HEK293 (cell line): ENCODE data around the gene OPCML.

Source experiments
- CTCF ChIA-PET: fragments of 350-600 bp; formaldehyde crosslinking; extraction: SDS; loops from one replicate; lab custom pipeline; 2021; ENCODE audit warnings: antibody characterized with exemption; lab: Yijun Ruan, JAX
- POLR2A ChIA-PET: fragments of 300-600 bp; formaldehyde crosslinking; extraction: SDS; loops from one replicate; lab custom pipeline; 2020; ENCODE audit warnings: antibody characterized with exemption, inconsistent platforms; lab: Yijun Ruan, JAX
- H3K27ac ChIP-seq: fragments of 200-500 bp; sonication (Bioruptor generic); 2 replicates; pipeline ENCODE4 v1.5.1; 2014; ENCODE audit warnings: low read depth, low read length, control low read depth, inconsistent platforms; ENCODE audit errors: extremely low read depth
- H3K36me3 ChIP-seq, 2 experiments: fragments of 200-500 bp in 1 of 2; sonication (Bioruptor generic) in 1 of 2; 1 replicate in 1 of 2; 2 replicates in 1 of 2; pipeline ENCODE4 v1.5.1; 2014 to 2017; ENCODE audit warnings: inconsistent platforms in 2 of 2, low read length in 2 of 2; ENCODE audit not compliant: control insufficient read depth in 2 of 2, insufficient read depth in 1 of 2
- H3K4me1 ChIP-seq: fragments of 200-500 bp; sonication (Bioruptor generic); 2 replicates; pipeline ENCODE4 v1.5.1; 2014; ENCODE audit warnings: mild to moderate bottlenecking, low read length, inconsistent platforms; ENCODE audit not compliant: control insufficient read depth, insufficient read depth
- H3K4me3 ChIP-seq: 2 replicates; pipeline ENCODE4 v1.5.1; 2011; ENCODE audit warnings: low read depth, mild to moderate bottlenecking, control low read depth, low read length, moderate library complexity
- H3K9me3 ChIP-seq: fragments of 200-500 bp; sonication (Bioruptor generic); 2 replicates; pipeline ENCODE4 v1.5.1; 2014; ENCODE audit warnings: low read depth, low read length, inconsistent platforms; ENCODE audit not compliant: control insufficient read depth, insufficient read depth
- FEZF1 ChIP-seq: fragments of 450-650 bp; formaldehyde crosslinking; IDR thresholded peaks from 2 replicates; pipeline ENCODE4 v1.5.1; 2016; ENCODE audit warnings: missing biosample characterization, missing genetic modification characterization
- IKZF3 ChIP-seq: fragments of 450-650 bp; IDR thresholded peaks from 2 replicates; pipeline ENCODE4 v1.5.0; 2018; ENCODE audit warnings: missing biosample characterization, mild to moderate bottlenecking, missing genetic modification characterization, moderate library complexity
- KLF7 ChIP-seq: fragments of 450-650 bp; formaldehyde crosslinking; IDR thresholded peaks from 2 replicates; pipeline ENCODE4 v1.5.1; 2016; ENCODE audit warnings: missing biosample characterization, missing genetic modification characterization, borderline replicate concordance
- KLF8 ChIP-seq: fragments of 450-650 bp; formaldehyde crosslinking; IDR thresholded peaks from 2 replicates; pipeline ENCODE4 v1.5.1; 2016; ENCODE audit warnings: missing biosample characterization, missing genetic modification characterization
- PRDM4 ChIP-seq: fragments of 450-650 bp; formaldehyde crosslinking; IDR thresholded peaks from 2 replicates; pipeline ENCODE4 v1.5.1; 2017; ENCODE audit warnings: missing biosample characterization, missing genetic modification characterization
- SCRT2 ChIP-seq: fragments of 450-650 bp; formaldehyde crosslinking; IDR thresholded peaks from 2 replicates; pipeline ENCODE4 v1.5.1; 2016; ENCODE audit warnings: missing biosample characterization, missing genetic modification characterization
- SP7 ChIP-seq: fragments of 450-650 bp; formaldehyde crosslinking; IDR thresholded peaks from 2 replicates; pipeline ENCODE4 v1.5.1; 2016; ENCODE audit warnings: missing biosample characterization, missing genetic modification characterization
- ZBTB1 ChIP-seq: fragments of 450-650 bp; formaldehyde crosslinking; IDR thresholded peaks from 2 replicates; pipeline ENCODE4 v1.5.1; 2016; ENCODE audit warnings: missing biosample characterization, missing genetic modification characterization
- ZBTB44 ChIP-seq: fragments of 450-650 bp; IDR thresholded peaks from 2 replicates; pipeline ENCODE4 v1.5.1; 2018; ENCODE audit warnings: missing biosample characterization, mild to moderate bottlenecking, missing genetic modification characterization
- ZBTB8A ChIP-seq: fragments of 450-650 bp; formaldehyde crosslinking; IDR thresholded peaks from 2 replicates; pipeline ENCODE4 v1.5.1; 2016; ENCODE audit warnings: missing biosample characterization, missing genetic modification characterization
- ZNF155 ChIP-seq: fragments of 450-650 bp; formaldehyde crosslinking; IDR thresholded peaks from 2 replicates; pipeline ENCODE4 v1.5.1; 2016; ENCODE audit warnings: missing biosample characterization, missing genetic modification characterization
- ZNF16 ChIP-seq: fragments of 450-650 bp; formaldehyde crosslinking; IDR thresholded peaks from 2 replicates; pipeline ENCODE4 v1.5.1; 2016; ENCODE audit warnings: low read depth, missing biosample characterization, missing genetic modification characterization
- ZNF221 ChIP-seq: fragments of 450-650 bp; formaldehyde crosslinking; IDR thresholded peaks from 2 replicates; pipeline ENCODE4 v1.5.1; 2017; ENCODE audit warnings: missing biosample characterization, missing genetic modification characterization, borderline replicate concordance
- ZNF266 ChIP-seq: fragments of 450-650 bp; formaldehyde crosslinking; IDR thresholded peaks from 2 replicates; pipeline ENCODE4 v1.5.1; 2016; ENCODE audit warnings: missing biosample characterization, missing genetic modification characterization, low read depth
- ZNF324 ChIP-seq: fragments of 450-650 bp; formaldehyde crosslinking; IDR thresholded peaks from 2 replicates; pipeline ENCODE4 v1.5.1; 2016; ENCODE audit warnings: missing biosample characterization, missing genetic modification characterization
- ZNF362 ChIP-seq: fragments of 450-650 bp; formaldehyde crosslinking; IDR thresholded peaks from 2 replicates; pipeline ENCODE4 v1.5.1; 2016; ENCODE audit warnings: missing biosample characterization, missing genetic modification characterization
- ZNF473 ChIP-seq: fragments of 450-650 bp; formaldehyde crosslinking; IDR thresholded peaks from 2 replicates; pipeline ENCODE4 v1.5.1; 2017; ENCODE audit warnings: missing biosample characterization, missing genetic modification characterization
- ZNF501 ChIP-seq: fragments of 450-650 bp; formaldehyde crosslinking; IDR thresholded peaks from 2 replicates; pipeline ENCODE4 v1.5.1; 2016; ENCODE audit warnings: missing biosample characterization, missing genetic modification characterization
- ZNF514 ChIP-seq: fragments of 450-650 bp; formaldehyde crosslinking; IDR thresholded peaks from 2 replicates; pipeline ENCODE4 v1.5.1; 2016; ENCODE audit warnings: missing biosample characterization, missing genetic modification characterization
- ZNF530 ChIP-seq: fragments of 450-650 bp; formaldehyde crosslinking; IDR thresholded peaks from 2 replicates; pipeline ENCODE4 v1.5.1; 2016; ENCODE audit warnings: low read depth, missing biosample characterization, missing genetic modification characterization
- ZNF544 ChIP-seq: fragments of 450-650 bp; formaldehyde crosslinking; IDR thresholded peaks from 2 replicates; pipeline ENCODE4 v1.5.0; 2017; ENCODE audit warnings: missing biosample characterization, missing genetic modification characterization
- ZNF571 ChIP-seq: fragments of 450-650 bp; formaldehyde crosslinking; IDR thresholded peaks from 2 replicates; pipeline ENCODE4 v1.5.0; 2017; ENCODE audit warnings: missing biosample characterization, missing genetic modification characterization
- ZNF580 ChIP-seq: fragments of 450-650 bp; formaldehyde crosslinking; IDR thresholded peaks from 2 replicates; pipeline ENCODE4 v1.5.1; 2016; ENCODE audit warnings: missing biosample characterization, missing genetic modification characterization
- ZNF596 ChIP-seq: fragments of 450-650 bp; IDR thresholded peaks from 2 replicates; pipeline ENCODE4 v1.5.0; 2018; ENCODE audit warnings: missing biosample characterization, mild to moderate bottlenecking, missing genetic modification characterization, moderate library complexity
- ZNF600 ChIP-seq: fragments of 450-650 bp; formaldehyde crosslinking; IDR thresholded peaks from 2 replicates; pipeline ENCODE4 v1.5.1; 2016; ENCODE audit warnings: missing biosample characterization, missing genetic modification characterization
- ZNF626 ChIP-seq: fragments of 450-650 bp; sonication (Bioruptor Pico); formaldehyde crosslinking; IDR thresholded peaks from 2 replicates; pipeline ENCODE4 v1.5.1; 2018; ENCODE audit warnings: missing biosample characterization, missing genetic modification characterization, inconsistent platforms
- ZNF660 ChIP-seq: fragments of 450-650 bp; IDR thresholded peaks from 2 replicates; pipeline ENCODE4 v1.5.1; 2018; ENCODE audit warnings: missing biosample characterization, mild to moderate bottlenecking, missing genetic modification characterization
- ZNF785 ChIP-seq: fragments of 450-650 bp; formaldehyde crosslinking; IDR thresholded peaks from 2 replicates; pipeline ENCODE4 v1.5.1; 2016; ENCODE audit warnings: missing biosample characterization, missing genetic modification characterization
- ZSCAN5A ChIP-seq: fragments of 450-650 bp; formaldehyde crosslinking; IDR thresholded peaks from 2 replicates; pipeline ENCODE4 v1.5.1; 2016; ENCODE audit warnings: missing biosample characterization, missing genetic modification characterization

The OPCML gene

GRCh38 chr11:133219543-133219942 is 312.8 kb downstream of the OPCML start:
- no peak for TF ChIP-seq ZNF785 (tag by site-specific recombination)
- no peak for TF ChIP-seq IKZF3
- no peak for TF ChIP-seq ZBTB1 (tag by site-specific recombination)
- no peak for TF ChIP-seq ZNF514 (tag by site-specific recombination)
- TF ChIP-seq ZNF501 (tag by site-specific recombination): no peak
- no peak for TF ChIP-seq SP7 (tag by site-specific recombination)
- no peak for TF ChIP-seq ZBTB8A (tag by site-specific recombination)
- TF ChIP-seq ZNF626: no peak
- TF ChIP-seq ZSCAN5A: no peak
- no peak for TF ChIP-seq ZNF155 (tag by site-specific recombination)
- no peak for TF ChIP-seq ZNF660 (tag by site-specific recombination)
- no peak for TF ChIP-seq ZNF362 (tag by site-specific recombination)
- TF ChIP-seq PRDM4 (tag by site-specific recombination): no peak
- no peak for TF ChIP-seq ZNF266
- no peak for TF ChIP-seq KLF8 (tag by site-specific recombination)
- TF ChIP-seq SCRT2 (tag by site-specific recombination): no peak
- POLR2A ChIA-PET: no interaction called here
- no peak overlapping the region for H3K4me3 ChIP-seq
- CTCF ChIA-PET: no interaction called here
- no peaks in the 10 kb centered on the region for H3K4me1 ChIP-seq
- no peak overlapping the region for H3K27ac ChIP-seq
- no peaks in the 10 kb centered on the region for H3K36me3 ChIP-seq
- H3K9me3 ChIP-seq: no peaks in the 10 kb centered on the region

- ChIA-PET POLR2A (no interaction called here), CTCF (interaction anchor here (0.6 to 0.9 kb wide), 2 partner anchors 121 to 614 kb away, joined by 3 read pairs; no protein-coding TSS in a partner anchor)
These were observed 315.5 kb downstream of the OPCML start for GRCh38 chr11:133216813-133217212.

More at GRCh38 chr11:133216813-133217212, 315.5 kb downstream of the OPCML start:
- no peaks in the 10 kb centered on the region for H3K36me3 ChIP-seq
- no peaks in the 10 kb centered on the region for H3K9me3 ChIP-seq
- no peak for TF ChIP-seq FEZF1 (tag by site-specific recombination)
- no peak for TF ChIP-seq ZNF324 (tag by site-specific recombination)
- no peak for TF ChIP-seq ZNF530 (tag by site-specific recombination)
- no peak for TF ChIP-seq ZNF600 (tag by site-specific recombination)
- no peak for TF ChIP-seq ZNF571 (tag by site-specific recombination)
- no peak for TF ChIP-seq ZBTB44 (tag by site-specific recombination)
- TF ChIP-seq ZNF473: no peak
- no peak for TF ChIP-seq ZNF544 (tag by site-specific recombination)
- no peak for TF ChIP-seq ZNF580 (tag by site-specific recombination)
- no peak for TF ChIP-seq ZNF221
- TF ChIP-seq ZNF596 (tag by site-specific recombination): no peak
- no peak for TF ChIP-seq ZNF16
- no peak for TF ChIP-seq KLF7 (tag by site-specific recombination)
- no peak overlapping the region for H3K27ac ChIP-seq
- no peak overlapping the region for H3K4me3 ChIP-seq
- H3K4me1 ChIP-seq: no peaks in the 10 kb centered on the region
